Activated CD8-positive, alpha-beta memory T cell treated with anti-CD3 and anti-CD28 coated beads, Interleukin-2, amount 10 ng/mL, durations not matched to agents 7 days and 5 days (primary cell): ENCODE data around the gene CYB5R3. TPM values are rescaled to one million over a fixed set of nuclear protein-coding genes. Genes with fewer than 3 reads are reported as not detected.
"Not testable (repeated sequence)": the region's sequence is repeated elsewhere in the genome, so short reads cannot be mapped to it uniquely, and the experiment has no call there.

Experiments
- ATAC-seq: fragments of 150-1000 bp; cut with Tn5 transposase; one replicate; pipeline ENCODE4 v1.10.0; 2021; ENCODE audit warnings: moderate library complexity
- CTCF ChIA-PET: fragments of 350-600 bp; sonication (Branson Sonifier 250); formaldehyde crosslinking; loops from one replicate; lab custom pipeline; 2021; ENCODE audit warnings: antibody characterized with exemption; lab: Charles Lee
- DNase-seq: peaks from one replicate; pipeline ENCODE4 v3.0.0-alpha.2; 2020
- H3K27ac Mint-ChIP-seq: one replicate; pipeline ENCODE4 v1.8.0; 2021; ENCODE audit warnings: mild to moderate bottlenecking, mixed read lengths
- H3K27me3 Mint-ChIP-seq: one replicate; pipeline ENCODE4 v1.8.0; 2021; ENCODE audit warnings: mixed read lengths
- H3K36me3 Mint-ChIP-seq: one replicate; pipeline ENCODE4 v1.8.0; 2021; ENCODE audit warnings: mild to moderate bottlenecking, mixed read lengths
- H3K4me1 Mint-ChIP-seq: one replicate; pipeline ENCODE4 v1.8.0; 2021; ENCODE audit warnings: mixed read lengths
- H3K4me3 Mint-ChIP-seq: one replicate; pipeline ENCODE4 v1.8.0; 2021; ENCODE audit warnings: mild to moderate bottlenecking, moderate library complexity, mixed read lengths
- H3K9me3 Mint-ChIP-seq: one replicate; pipeline ENCODE4 v1.8.0; 2022; ENCODE audit warnings: low read depth, mixed read lengths
- total RNA-seq, 2 experiments: library from RNA; stranded (reverse); gene quantifications; one replicate each; pipeline ENCODE4 v1.2.3, GENCODE V29; 2021

Gene CYB5R3
- total RNA-seq, 2 experiments from 2014 or later = 66.2 to 66.8 TPM

- Mint-ChIP-seq H3K27ac (no peak overlapping the region), H3K4me3 (no peak overlapping the region), H3K36me3 (peaks cover 3% of the 10 kb centered on the region), H3K4me1 (peaks cover 7% of the 10 kb centered on the region), H3K9me3 (no peaks in the 10 kb centered on the region), H3K27me3 (no peaks in the 10 kb centered on the region)
- DNase-seq (peak; percentile 70), ATAC-seq (peak; percentile 69)
- CTCF ChIA-PET = interaction anchor here (0.6 to 2.0 kb wide), 14 partner anchors 8 to 358 kb away, joined by 3 to 9 read pairs (median 4); no protein-coding TSS in a partner anchor
Measured at GRCh38 chr22:42621505-42622002, 27.6 kb downstream of the CYB5R3 start.

- CTCF ChIA-PET = no interaction called here
Measured at GRCh38 chr22:42620084-42620483, 29.1 kb downstream of the CYB5R3 start.

GRCh38 chr22:42619261-42620063, 29.7 kb downstream of the CYB5R3 start:
- ATAC-seq = no peak
- H3K36me3 Mint-ChIP-seq = peaks cover 2% of the 10 kb centered on the region

More at GRCh38 chr22:42620084-42620483, 29.1 kb downstream of the CYB5R3 start:
- peaks cover 17% of the 10 kb centered on the region for H3K4me1 Mint-ChIP-seq
- DNase-seq = no peak
- H3K27me3 Mint-ChIP-seq = no peaks in the 10 kb centered on the region
- H3K9me3 Mint-ChIP-seq = no peaks in the 10 kb centered on the region
- H3K36me3 Mint-ChIP-seq = peaks cover 2% of the 10 kb centered on the region
- no peak overlapping the region for H3K4me3 Mint-ChIP-seq
- no peak overlapping the region for H3K27ac Mint-ChIP-seq
- no peak for ATAC-seq

GRCh38 chr22:42617155-42617983, 31.8 kb downstream of the CYB5R3 start:
- Mint-ChIP-seq H3K27ac (peak overlapping the region; percentile 49), H3K4me3 (no peak overlapping the region), H3K36me3 (peaks cover 11% of the 10 kb centered on the region), H3K4me1 (peaks cover 31% of the 10 kb centered on the region), H3K27me3 (no peaks in the 10 kb centered on the region), H3K9me3 (no peaks in the 10 kb centered on the region)
- ATAC-seq (no peak), DNase-seq (no peak)
- CTCF ChIA-PET = no interaction called here

More at GRCh38 chr22:42619261-42620063, 29.7 kb downstream of the CYB5R3 start:
- no peaks in the 10 kb centered on the region for H3K9me3 Mint-ChIP-seq
- H3K27me3 Mint-ChIP-seq = no peaks in the 10 kb centered on the region
- no peak overlapping the region for H3K4me3 Mint-ChIP-seq
- CTCF ChIA-PET = no interaction called here
- peaks cover 17% of the 10 kb centered on the region for H3K4me1 Mint-ChIP-seq
- no peak overlapping the region for H3K27ac Mint-ChIP-seq
- DNase-seq = no peak

- CTCF ChIA-PET = interaction anchor here (1.5 kb wide), 2 partner anchors 252 to 474 kb away, joined by 4 read pairs; no protein-coding TSS in a partner anchor
- not testable (repeated sequence) for ATAC-seq
- H3K4me1 Mint-ChIP-seq = peaks cover 44% of the 10 kb centered on the region
Measured at GRCh38 chr22:42615860-42616175, 33.4 kb downstream of the CYB5R3 start.

GRCh38 chr22:42615092-42615859, 33.9 kb downstream of the CYB5R3 start:
- CTCF ChIA-PET = interaction anchor here (1.5 kb wide), 3 partner anchors 34 to 475 kb away, joined by 4 read pairs; partner anchors contain the start of gene CYB5R3
- peak; percentile 97 for DNase-seq
- Mint-ChIP-seq H3K9me3 (no peaks in the 10 kb centered on the region), H3K36me3 (peaks cover 22% of the 10 kb centered on the region), H3K4me3 (peak overlapping the region; percentile 91), H3K27ac (peak overlapping the region; percentile 99), H3K27me3 (no peaks in the 10 kb centered on the region), H3K4me1 (peaks cover 50% of the 10 kb centered on the region)
- ATAC-seq = peak; percentile 77

More at GRCh38 chr22:42615860-42616175, 33.4 kb downstream of the CYB5R3 start:
- not testable (repeated sequence) for H3K9me3 Mint-ChIP-seq, H3K27me3 Mint-ChIP-seq, DNase-seq
- Mint-ChIP-seq H3K4me3 (peak overlapping the region; percentile 91), H3K27ac (peak overlapping the region; percentile 99), H3K36me3 (peaks cover 20% of the 10 kb centered on the region)

- CTCF ChIA-PET = interaction anchor here (0.8 to 1.5 kb wide), 5 partner anchors 26 to 253 kb away, joined by 3 to 4 read pairs (median 3); partner anchors contain the start of gene CYB5R3
- ATAC-seq (peak; percentile 67), DNase-seq (peak; percentile 100)
- H3K9me3 Mint-ChIP-seq = no peaks in the 10 kb centered on the region
- peaks cover 55% of the 10 kb centered on the region for H3K4me1 Mint-ChIP-seq
- H3K27ac Mint-ChIP-seq = peak within 1 kb of the TSS; percentile 99
- H3K4me3 Mint-ChIP-seq = peak within 1 kb of the TSS; percentile 91
- H3K27me3 Mint-ChIP-seq = no peaks in the 10 kb centered on the region
- peaks cover 25% of the 10 kb centered on the region for H3K36me3 Mint-ChIP-seq
Measured at GRCh38 chr22:42614312-42615091, 34.7 kb downstream of the CYB5R3 start, which contains the start of gene POLDIP3. TSS of gene POLDIP3 (minus strand) at chr22:42614883. CDS start at chr22:42614857, 26 bp downstream.

- CTCF ChIA-PET = interaction anchor here (0.6 to 1.5 kb wide), 5 partner anchors 25 to 441 kb away, joined by 3 to 4 read pairs (median 3); partner anchors contain the start of gene CYB5R3
- Mint-ChIP-seq H3K36me3 (peaks cover 25% of the 10 kb centered on the region), H3K27me3 (no peaks in the 10 kb centered on the region), H3K9me3 (no peaks in the 10 kb centered on the region), H3K4me1 (peaks cover 57% of the 10 kb centered on the region), H3K27ac (peak overlapping the region; percentile 95), H3K4me3 (peak overlapping the region; percentile 91)
- no peak for ATAC-seq
- peak; percentile 60 for DNase-seq
Measured at GRCh38 chr22:42613872-42614301, 35.3 kb downstream of the CYB5R3 start.

GRCh38 chr22:42612336-42612735, 36.9 kb downstream of the CYB5R3 start:
- Mint-ChIP-seq H3K9me3 (no peaks in the 10 kb centered on the region), H3K36me3 (peaks cover 31% of the 10 kb centered on the region), H3K27me3 (no peaks in the 10 kb centered on the region), H3K27ac (no peak overlapping the region), H3K4me3 (no peak overlapping the region), H3K4me1 (peaks cover 52% of the 10 kb centered on the region)
- no peak for ATAC-seq
- DNase-seq = no peak
- CTCF ChIA-PET = interaction anchor here (1.1 kb wide), 1 partner anchor 23 kb away, joined by 3 read pairs; no protein-coding TSS in a partner anchor

- Mint-ChIP-seq H3K4me1 (peaks cover 51% of the 10 kb centered on the region), H3K9me3 (no peaks in the 10 kb centered on the region), H3K27me3 (no peaks in the 10 kb centered on the region), H3K27ac (no peak overlapping the region), H3K4me3 (no peak overlapping the region), H3K36me3 (peaks cover 33% of the 10 kb centered on the region)
- DNase-seq (no peak), ATAC-seq (no peak)
- CTCF ChIA-PET = interaction anchor here (1.5 to 1.6 kb wide), 2 partner anchors 9 to 10 kb away, joined by 3 read pairs; no protein-coding TSS in a partner anchor
Measured at GRCh38 chr22:42611051-42611450, 38.1 kb downstream of the CYB5R3 start.

- ATAC-seq = no peak
- Mint-ChIP-seq H3K9me3 (no peaks in the 10 kb centered on the region), H3K36me3 (peaks cover 36% of the 10 kb centered on the region), H3K27me3 (no peaks in the 10 kb centered on the region), H3K27ac (peak overlapping the region; percentile 44), H3K4me3 (no peak overlapping the region), H3K4me1 (peaks cover 44% of the 10 kb centered on the region)
- CTCF ChIA-PET = interaction anchor here (1.5 to 1.6 kb wide), 3 partner anchors 8 to 21 kb away, joined by 3 read pairs; no protein-coding TSS in a partner anchor
- no peak for DNase-seq
Measured at GRCh38 chr22:42610186-42610585, 39.0 kb downstream of the CYB5R3 start.
